ENCODE measurements around the gene FOXP1. TPM values are rescaled to one million over a fixed set of nuclear protein-coding genes. Genes with fewer than 3 reads are reported as not detected.

Gene FOXP1
- total and polyA plus RNA-seq, 2 donors from 2014 or later: 6.7 to 87.2 TPM

- intact Hi-C loops (cut with DNase I): no loop called here
- H3K4me1 ChIP-seq (ENCODE audit: control insufficient read depth in 2 of 3, insufficient read depth in 2 of 3, low read depth in 1 of 3, low read length in 3 of 3): peaks cover 0 to 10% (median 2%) of the 10 kb centered on the region in 3 donors
- TF ChIP-seq CTCF (IDR thresholded peaks at IDR 0.05; ENCODE audit: borderline replicate concordance, extremely low read depth, insufficient read depth): no peak
- no peaks in the 10 kb centered on the region for H3K27me3 ChIP-seq (ENCODE audit: control insufficient read depth, insufficient read depth, low read length)
- H3K9me3 ChIP-seq (ENCODE audit: control insufficient read depth in 2 of 3, insufficient read depth in 1 of 3, low read length in 3 of 3): no peaks in the 10 kb centered on the region
- H3K4me3 ChIP-seq (ENCODE audit: low read length in 3 of 3): no peak overlapping the region
- DNase-seq (no peak), FAIRE-seq (no peak)
- H3K36me3 ChIP-seq (ENCODE audit: control insufficient read depth in 2 of 3, insufficient read depth in 3 of 3, low read length in 3 of 3): no peaks in the 10 kb centered on the region
- H3K27ac ChIP-seq (ENCODE audit: low read depth in 2 of 2, low read length in 2 of 2): no peak overlapping the region
- H3K9ac ChIP-seq (ENCODE audit: low read length in 3 of 3): no peak overlapping the region
Measured at GRCh38 chr3:71322154-71322553, 261.4 kb downstream of the FOXP1 start.

- TF ChIP-seq CTCF (IDR thresholded peaks at IDR 0.05; ENCODE audit: borderline replicate concordance, extremely low read depth, insufficient read depth): no peak
- Histone ChIP-seq H3K27ac (ENCODE audit: low read depth in 2 of 2, low read length in 2 of 2) (no peak overlapping the region), H3K36me3 (ENCODE audit: control insufficient read depth in 2 of 3, insufficient read depth in 3 of 3, low read length in 3 of 3) (no peaks in the 10 kb centered on the region), H3K9ac (ENCODE audit: low read length in 3 of 3) (no peak overlapping the region), H3K4me3 (ENCODE audit: low read length in 3 of 3) (no peak overlapping the region), H3K27me3 (ENCODE audit: control insufficient read depth, insufficient read depth, low read length) (no peaks in the 10 kb centered on the region), H3K9me3 (ENCODE audit: control insufficient read depth in 2 of 3, insufficient read depth in 1 of 3, low read length in 3 of 3) (no peaks in the 10 kb centered on the region), H3K4me1 (ENCODE audit: control insufficient read depth in 2 of 3, insufficient read depth in 2 of 3, low read depth in 1 of 3, low read length in 3 of 3) (peaks cover 2 to 18% (median 3%) of the 10 kb centered on the region in 3 donors)
- intact Hi-C loops (cut with DNase I): no loop called here
- DNase-seq: no peak
- no peak for FAIRE-seq
Measured at GRCh38 chr3:71319771-71320170, 263.8 kb downstream of the FOXP1 start.

- H3K4me3 ChIP-seq (ENCODE audit: low read length in 3 of 3): no peak overlapping the region
- no peak for FAIRE-seq
- intact Hi-C loops (cut with DNase I): no loop called here
- H3K27me3 ChIP-seq (ENCODE audit: control insufficient read depth, insufficient read depth, low read length): no peaks in the 10 kb centered on the region
- no peaks in the 10 kb centered on the region for H3K36me3 ChIP-seq (ENCODE audit: control insufficient read depth in 2 of 3, insufficient read depth in 3 of 3, low read length in 3 of 3)
- no peak for TF ChIP-seq CTCF (IDR thresholded peaks at IDR 0.05; ENCODE audit: borderline replicate concordance, extremely low read depth, insufficient read depth)
- no peaks in the 10 kb centered on the region for H3K9me3 ChIP-seq (ENCODE audit: control insufficient read depth in 2 of 3, insufficient read depth in 1 of 3, low read length in 3 of 3)
- DNase-seq: no peak
- H3K27ac ChIP-seq (ENCODE audit: low read depth in 2 of 2, low read length in 2 of 2): peak overlapping the region in 1 of 2 donors; percentile 58
- H3K4me1 ChIP-seq (ENCODE audit: control insufficient read depth in 2 of 3, insufficient read depth in 2 of 3, low read depth in 1 of 3, low read length in 3 of 3): peaks cover 2 to 18% (median 3%) of the 10 kb centered on the region in 3 donors
- no peak overlapping the region for H3K9ac ChIP-seq (ENCODE audit: low read length in 3 of 3)
Measured at GRCh38 chr3:71318458-71318827, 265.1 kb downstream of the FOXP1 start.
